Immature natural killer cell (primary cell): ENCODE data around the gene TRPV4. TPM values are rescaled to one million over a fixed set of nuclear protein-coding genes. Genes with fewer than 3 reads are reported as not detected.

ENCODE experiments used
- DNase-seq, 3 donors: peaks; one replicate each; pipeline ENCODE4 v3.0.0; 2022; ENCODE audit warnings: mixed read lengths in 1 of 3
- H3K27ac Mint-ChIP-seq, 6 donors: one replicate each; pipeline ENCODE4 v1.8.0; 2020; ENCODE audit warnings: mixed read lengths in 6 of 6, mild to moderate bottlenecking in 5 of 6, inconsistent platforms in 4 of 6, moderate library complexity in 3 of 6
- H3K27me3 Mint-ChIP-seq, 3 donors: one replicate each; pipeline ENCODE4 v1.8.0; 2020 to 2021; ENCODE audit warnings: low read depth in 3 of 3, mild to moderate bottlenecking in 3 of 3, mixed read lengths in 3 of 3, moderate library complexity in 3 of 3, inconsistent platforms in 1 of 3
- H3K36me3 Mint-ChIP-seq, 3 donors: one replicate each; pipeline ENCODE4 v1.8.0; 2020; ENCODE audit warnings: mixed read lengths in 3 of 3, inconsistent platforms in 2 of 3, mild to moderate bottlenecking in 2 of 3
- H3K4me1 Mint-ChIP-seq, 2 donors: one replicate each; pipeline ENCODE4 v1.8.0; 2020; ENCODE audit warnings: inconsistent platforms in 2 of 2, mild to moderate bottlenecking in 2 of 2, mixed read lengths in 2 of 2, moderate library complexity in 1 of 2
- H3K4me3 Mint-ChIP-seq, 5 donors: one replicate each; pipeline ENCODE4 v1.8.0; 2020; ENCODE audit warnings: mild to moderate bottlenecking in 5 of 5, mixed read lengths in 5 of 5, inconsistent platforms in 3 of 5, moderate library complexity in 3 of 5
- H3K9me3 Mint-ChIP-seq, 6 donors: one replicate each; pipeline ENCODE4 v1.8.0; 2020; ENCODE audit warnings: mild to moderate bottlenecking in 6 of 6, mixed read lengths in 6 of 6, inconsistent platforms in 4 of 6, moderate library complexity in 3 of 6
- polyA plus RNA-seq, 3 donors: library from polyadenylated mRNA; unstranded; fragments of 300-500 nt; fragmentation: Illumina TruSeq; gene quantifications; one replicate each; pipeline ENCODE4 v1.2.3, GENCODE V29; 2021

Gene TRPV4
- polyA plus RNA-seq, 3 donors from 2014 or later, result not detected

DNA sequence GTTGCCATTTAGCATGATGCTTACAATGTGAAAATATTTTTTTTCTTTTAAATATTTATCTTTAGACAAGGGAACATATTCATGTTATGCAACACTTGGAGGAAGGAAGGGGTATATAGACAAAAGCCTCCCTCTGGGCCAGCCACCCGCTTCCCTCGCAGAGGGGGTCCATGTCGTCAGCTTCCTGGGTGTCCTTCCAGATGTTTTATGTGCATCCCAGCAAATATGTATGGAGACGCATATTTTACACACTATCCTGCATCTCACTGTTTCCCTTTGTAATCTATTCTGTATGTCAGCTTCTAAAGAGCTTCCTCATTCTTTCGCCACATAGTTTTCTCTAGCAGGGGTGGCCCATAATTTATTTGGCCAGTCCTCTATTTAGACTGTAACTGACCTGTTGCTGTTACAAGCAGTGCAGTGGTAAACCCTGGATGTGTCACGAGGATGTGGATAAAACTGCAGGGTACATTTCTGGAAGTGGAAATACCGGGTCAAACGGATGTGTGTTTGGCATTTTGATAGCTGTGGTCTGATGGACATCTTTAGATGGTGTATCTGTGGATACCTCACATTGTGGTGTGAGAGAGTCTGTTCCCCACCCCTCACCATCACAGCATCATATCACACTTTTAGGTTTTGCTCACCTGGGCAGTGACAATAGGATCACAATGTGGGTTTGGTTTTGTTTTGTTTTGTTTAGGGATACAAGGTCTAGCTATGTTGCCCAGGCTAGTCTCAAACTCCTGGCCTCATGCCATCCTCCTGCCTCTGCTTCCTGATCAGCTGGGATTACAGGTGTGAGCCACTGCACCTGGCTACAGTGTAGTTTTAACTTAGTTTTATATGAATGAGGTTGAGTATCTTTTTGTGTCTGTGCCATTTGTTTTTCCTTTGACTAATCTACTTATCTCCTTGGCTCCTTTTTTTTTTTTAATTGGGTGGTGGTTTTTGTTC is 87.9 kb downstream of the TRPV4 start:
- H3K9me3 Mint-ChIP-seq, result no peaks in the 10 kb centered on the region
- H3K27me3 Mint-ChIP-seq, result no peaks in the 10 kb centered on the region
- DNase-seq, result no peak
- no peak overlapping the region for H3K27ac Mint-ChIP-seq
- H3K36me3 Mint-ChIP-seq, result no peaks in the 10 kb centered on the region
- H3K4me1 Mint-ChIP-seq, result no peaks in the 10 kb centered on the region
- no peak overlapping the region for H3K4me3 Mint-ChIP-seq

DNA sequence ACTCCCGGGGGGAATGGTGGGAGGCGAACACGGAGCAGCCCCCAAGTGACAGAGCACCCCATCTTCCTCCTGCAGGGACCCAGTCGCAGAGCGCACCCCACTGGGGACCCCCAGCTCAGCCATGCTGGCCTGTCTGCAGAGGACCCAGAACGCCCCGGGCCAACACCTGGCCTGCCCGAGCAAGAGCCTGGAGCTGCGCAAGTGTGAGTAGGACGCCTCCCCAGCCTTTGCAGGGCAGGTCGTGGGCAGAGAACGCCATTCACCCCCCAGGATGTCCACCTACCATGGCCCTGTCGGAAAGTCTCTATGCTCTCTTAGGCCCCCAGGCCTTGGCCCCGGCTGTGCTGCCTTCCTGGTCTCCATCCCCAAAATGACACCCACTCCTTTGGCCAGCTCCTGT is 89.2 kb downstream of the TRPV4 start:
- H3K4me3 Mint-ChIP-seq, result no peak overlapping the region

DNA sequence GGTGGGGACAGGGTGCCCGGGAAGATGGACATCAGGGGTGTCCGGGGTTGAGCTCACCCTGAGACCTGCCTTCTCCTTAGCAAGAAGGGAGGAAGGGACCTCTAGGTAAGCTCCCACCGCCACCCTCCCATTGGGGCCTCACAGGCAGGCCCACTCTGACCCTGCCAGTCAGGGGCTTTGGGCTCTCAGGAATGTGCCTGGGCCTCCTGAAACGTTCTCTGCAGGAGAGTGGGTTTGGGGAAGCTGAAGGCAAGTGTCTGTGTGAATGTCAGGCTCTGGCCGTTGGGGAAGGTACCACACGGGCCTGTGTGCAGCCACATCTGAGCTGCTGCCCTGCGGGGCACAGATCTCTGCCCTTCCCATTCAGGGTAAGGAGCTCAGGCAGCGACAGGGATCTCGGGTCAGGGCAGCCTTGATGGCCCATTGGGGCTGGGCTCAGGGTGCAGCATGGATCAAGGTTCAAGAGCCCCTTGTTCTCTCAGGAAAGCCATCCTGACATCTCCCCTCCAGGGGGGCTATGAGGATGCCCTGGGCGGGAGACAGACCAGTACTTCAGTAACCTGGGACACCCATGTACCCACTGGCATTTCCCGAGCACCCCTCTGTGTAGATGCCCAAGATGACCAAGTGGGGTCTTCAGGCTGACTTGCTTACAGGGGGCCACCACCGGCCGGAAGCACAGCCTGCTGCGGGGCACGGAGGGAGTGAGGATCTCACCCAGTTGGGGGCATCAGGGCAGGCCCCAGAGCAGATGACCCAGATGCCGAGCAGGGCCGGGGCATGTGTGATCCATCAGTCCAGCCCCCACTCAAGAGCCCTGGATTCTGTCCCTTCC is 89.9 kb downstream of the TRPV4 start:
- no peak for DNase-seq
- Mint-ChIP-seq H3K27ac (no peak overlapping the region), H3K4me1 (no peaks in the 10 kb centered on the region), H3K4me3 (no peak overlapping the region), H3K27me3 (no peaks in the 10 kb centered on the region), H3K36me3 (no peaks in the 10 kb centered on the region), H3K9me3 (no peaks in the 10 kb centered on the region)

More for the DNA sequence above, 89.2 kb downstream of the TRPV4 start:
- no peaks in the 10 kb centered on the region for H3K36me3 Mint-ChIP-seq
- no peaks in the 10 kb centered on the region for H3K4me1 Mint-ChIP-seq
- H3K27ac Mint-ChIP-seq, result no peak overlapping the region
- H3K27me3 Mint-ChIP-seq, result no peaks in the 10 kb centered on the region
- H3K9me3 Mint-ChIP-seq, result no peaks in the 10 kb centered on the region
- no peak for DNase-seq

DNA sequence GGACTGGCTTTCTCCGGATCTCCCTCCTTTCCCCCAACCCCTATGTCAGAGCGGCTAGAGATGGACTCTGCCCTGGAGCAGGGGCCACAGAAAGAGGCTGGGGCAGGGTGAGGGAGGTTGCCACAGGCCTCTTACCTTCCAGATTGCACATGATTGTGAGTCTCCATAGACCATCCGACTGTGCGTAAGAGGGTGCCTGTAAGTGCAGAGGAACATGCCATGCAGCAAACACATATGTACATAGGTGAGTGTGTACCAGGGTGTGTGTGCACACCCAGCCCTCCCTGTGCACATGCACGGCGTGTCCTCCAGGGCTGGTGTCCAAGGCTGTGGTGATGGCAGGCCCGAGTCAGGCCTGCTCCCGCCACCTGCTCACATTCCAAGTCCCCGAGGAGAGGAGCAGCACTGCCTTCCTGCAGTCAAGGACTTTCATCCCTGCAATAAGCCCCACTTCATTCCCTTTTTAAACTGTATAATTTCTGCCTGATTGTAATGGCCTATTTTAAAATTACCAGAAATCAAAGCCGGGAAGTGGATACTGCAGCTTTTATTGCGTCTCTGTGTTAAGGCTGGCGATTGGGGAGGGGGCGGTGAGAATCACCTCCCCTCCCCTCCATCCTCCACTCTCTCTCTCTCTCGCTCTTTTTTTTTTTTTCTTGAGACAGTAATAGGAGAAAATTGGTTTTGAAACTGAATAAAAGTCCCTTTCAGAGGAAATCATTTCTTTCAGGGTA is 91.1 kb downstream of the TRPV4 start:
- no peak overlapping the region for H3K27ac Mint-ChIP-seq
- no peaks in the 10 kb centered on the region for H3K4me1 Mint-ChIP-seq
- no peak overlapping the region for H3K4me3 Mint-ChIP-seq
- no peaks in the 10 kb centered on the region for H3K9me3 Mint-ChIP-seq
- no peaks in the 10 kb centered on the region for H3K36me3 Mint-ChIP-seq
- H3K27me3 Mint-ChIP-seq, result no peaks in the 10 kb centered on the region
- DNase-seq, result no peak

DNA sequence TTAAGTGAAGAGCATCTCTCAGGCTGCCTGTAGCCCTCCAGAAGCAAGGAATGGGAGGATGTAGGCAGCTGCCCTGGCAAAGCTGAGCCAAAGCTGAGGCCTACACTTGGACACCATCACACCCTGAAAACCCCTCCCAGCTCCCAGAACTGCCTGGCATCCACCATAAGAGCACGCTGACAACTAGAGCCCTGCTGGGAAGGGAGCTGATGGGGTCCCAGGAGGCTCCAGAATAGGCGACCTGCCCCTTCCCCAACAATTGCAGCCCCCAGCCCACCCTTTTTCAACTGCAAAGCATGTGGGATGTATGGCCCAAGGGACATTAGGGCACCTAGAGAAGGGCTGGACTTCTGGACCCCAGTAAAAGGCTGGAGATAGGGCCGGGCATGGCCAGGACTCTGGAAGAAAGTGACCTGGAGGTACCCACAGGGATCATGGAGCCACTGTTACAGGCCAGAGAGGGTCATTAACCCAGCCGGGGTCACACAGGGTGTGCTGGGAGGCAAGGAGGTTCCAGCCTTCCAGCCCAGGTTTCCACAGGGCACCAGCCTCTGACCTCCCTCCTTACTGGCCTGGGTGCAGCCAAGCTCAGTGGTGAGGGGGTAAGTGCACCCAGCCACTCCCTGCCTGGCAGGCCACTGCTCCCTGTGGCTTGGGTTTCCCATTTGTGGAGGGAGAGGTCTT is 91.8 kb downstream of the TRPV4 start:
- H3K9me3 Mint-ChIP-seq, result no peaks in the 10 kb centered on the region
- H3K4me1 Mint-ChIP-seq, result no peaks in the 10 kb centered on the region
- DNase-seq, result no peak
- no peak overlapping the region for H3K27ac Mint-ChIP-seq
- H3K4me3 Mint-ChIP-seq, result no peak overlapping the region
- H3K36me3 Mint-ChIP-seq, result no peaks in the 10 kb centered on the region
- no peaks in the 10 kb centered on the region for H3K27me3 Mint-ChIP-seq

DNA sequence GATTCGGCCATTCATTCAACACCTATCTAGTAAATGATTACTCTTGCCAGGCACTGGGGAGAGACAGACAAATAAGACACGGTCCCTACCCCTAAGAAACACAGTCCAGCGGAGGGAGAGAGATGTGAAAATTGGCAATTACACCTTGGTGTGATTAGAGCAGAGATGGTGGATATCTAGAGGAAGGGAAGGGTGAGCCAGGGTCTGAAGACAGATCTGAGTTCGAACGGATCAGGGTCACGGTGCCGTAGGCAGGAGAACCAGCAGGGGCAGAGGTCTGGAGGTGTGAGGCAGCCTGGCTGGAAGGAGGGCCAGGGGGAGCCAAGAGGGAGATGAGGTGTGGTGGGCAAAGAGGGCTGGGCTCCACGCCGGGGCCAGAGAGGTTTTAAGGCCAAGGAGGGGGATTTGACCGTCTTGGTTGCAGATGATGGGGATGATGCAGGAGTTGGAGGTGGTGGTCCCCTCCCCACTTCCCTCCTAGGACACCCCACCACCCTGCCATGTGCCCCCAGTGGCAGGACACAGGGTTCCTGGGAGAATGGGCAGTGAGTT is 92.4 kb downstream of the TRPV4 start:
- Mint-ChIP-seq H3K36me3 (no peaks in the 10 kb centered on the region), H3K4me1 (no peaks in the 10 kb centered on the region), H3K9me3 (no peaks in the 10 kb centered on the region), H3K27ac (no peak overlapping the region), H3K27me3 (no peaks in the 10 kb centered on the region), H3K4me3 (no peak overlapping the region)
- DNase-seq, result no peak

DNA sequence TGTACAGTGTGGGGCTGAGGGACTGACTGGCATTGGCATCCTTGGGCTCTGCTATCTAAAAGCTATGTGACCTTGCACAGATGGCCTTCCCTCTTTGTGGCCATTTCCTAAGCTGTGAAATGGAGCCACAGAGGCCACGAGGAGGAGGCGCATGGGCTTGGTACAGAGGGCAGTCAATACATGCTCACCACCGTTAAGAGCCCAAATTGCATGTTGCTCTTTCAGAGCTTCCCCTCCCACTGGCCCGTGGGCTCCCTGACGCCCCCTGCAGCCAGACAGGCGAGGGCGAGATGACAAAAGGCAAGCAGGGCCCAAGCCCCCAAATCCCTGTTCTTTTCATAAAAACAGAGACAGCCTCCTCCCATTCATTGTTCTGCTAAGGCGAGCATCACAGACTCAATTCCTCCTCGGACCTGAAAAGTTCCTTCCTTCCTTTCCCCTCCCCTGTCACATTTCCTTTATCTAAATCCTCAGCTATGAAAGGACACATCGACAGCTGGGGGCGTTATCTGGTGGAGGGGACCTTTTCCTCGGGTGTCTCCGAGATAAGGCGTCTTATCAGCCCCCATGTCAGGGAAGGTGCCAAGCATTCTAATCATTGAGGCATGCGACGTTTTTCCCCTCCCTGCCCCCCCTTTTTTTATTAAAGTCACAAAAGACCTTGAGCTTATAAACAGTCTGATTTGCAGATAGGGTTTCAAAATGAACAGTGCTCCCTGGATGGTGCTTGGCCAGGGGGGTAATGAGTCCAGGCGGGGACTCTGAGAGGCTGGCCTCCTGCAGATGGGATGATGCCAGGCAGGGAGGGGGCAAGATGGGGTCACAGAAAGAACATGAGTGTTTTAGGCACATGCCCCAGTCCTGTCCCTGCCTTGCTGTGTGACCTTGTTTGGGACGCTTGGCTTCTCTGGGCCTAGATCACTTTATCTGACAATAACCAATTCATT is 93.2 kb downstream of the TRPV4 start:
- Mint-ChIP-seq H3K36me3 (no peaks in the 10 kb centered on the region), H3K4me1 (no peaks in the 10 kb centered on the region), H3K4me3 (no peak overlapping the region), H3K27me3 (peaks cover 0 to 1% (median 1%) of the 10 kb centered on the region in 3 donors), H3K9me3 (no peaks in the 10 kb centered on the region), H3K27ac (no peak overlapping the region)
- DNase-seq, result no peak

DNA sequence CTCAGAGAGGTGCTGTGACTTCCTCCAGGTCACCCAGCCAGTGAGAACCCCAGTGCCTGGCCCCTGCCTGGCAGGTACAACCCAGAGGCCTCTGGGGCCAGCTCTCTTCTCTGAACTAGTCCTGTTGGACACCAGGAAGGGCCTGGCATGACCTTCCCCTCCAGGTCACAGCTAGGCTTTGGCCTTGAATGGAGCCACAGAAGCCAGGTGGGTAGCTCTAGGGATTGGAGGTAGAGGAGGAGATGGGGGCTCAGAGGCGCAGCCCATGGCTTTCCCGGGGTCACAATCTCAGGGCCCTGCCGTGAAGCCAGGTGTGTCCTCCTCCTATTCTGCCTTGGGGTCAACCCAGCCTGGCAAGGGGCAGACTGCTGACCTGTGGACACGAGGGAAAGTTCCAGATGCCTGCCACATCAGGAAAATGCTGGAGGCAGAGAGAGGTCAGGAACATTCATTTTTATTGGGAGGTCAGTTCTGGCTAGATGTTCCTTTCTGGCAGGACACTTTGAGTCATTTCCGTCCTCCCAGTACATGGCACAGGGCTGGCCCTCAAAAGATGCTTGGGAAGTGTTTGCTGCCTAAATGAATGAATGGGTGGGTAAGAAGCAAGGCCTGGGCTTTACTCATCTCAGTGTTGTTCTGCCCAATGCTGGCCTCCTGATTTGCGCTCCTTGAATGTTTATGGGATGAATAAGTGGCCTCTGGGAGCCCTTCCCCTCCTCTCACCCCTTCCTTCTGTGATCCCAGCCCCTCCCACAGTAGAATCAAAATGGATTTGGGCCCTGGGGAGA is 94.1 kb downstream of the TRPV4 start:
- H3K27me3 Mint-ChIP-seq, result peaks cover 1 to 4% (median 4%) of the 10 kb centered on the region in 3 donors
- DNase-seq, result no peak
- no peak overlapping the region for H3K27ac Mint-ChIP-seq
- H3K4me3 Mint-ChIP-seq, result no peak overlapping the region
- H3K9me3 Mint-ChIP-seq, result no peaks in the 10 kb centered on the region
- H3K36me3 Mint-ChIP-seq, result no peaks in the 10 kb centered on the region
- no peaks in the 10 kb centered on the region for H3K4me1 Mint-ChIP-seq

DNA sequence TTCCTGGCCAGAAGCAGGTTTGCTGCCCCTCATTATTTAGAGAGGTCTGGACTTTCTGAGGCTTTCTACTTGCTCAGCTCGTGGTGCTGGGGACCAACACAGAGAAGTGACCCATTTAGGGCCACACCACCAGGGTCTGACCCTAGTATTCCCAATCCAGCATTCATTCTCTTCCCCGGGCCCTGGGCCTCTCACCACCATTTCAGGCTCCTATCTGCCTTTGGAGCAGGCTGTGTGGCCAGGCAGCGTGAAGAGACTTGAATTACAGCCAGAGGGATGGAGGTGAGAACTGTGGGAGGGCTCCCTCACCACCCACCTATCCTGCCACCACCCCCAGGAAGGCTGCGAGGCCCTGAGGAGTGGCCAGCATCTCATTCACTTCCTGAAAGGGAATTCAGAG is 95.0 kb downstream of the TRPV4 start:
- DNase-seq, result no peak
- Mint-ChIP-seq H3K27me3 (peaks cover 4 to 7% (median 4%) of the 10 kb centered on the region in 3 donors), H3K9me3 (no peaks in the 10 kb centered on the region), H3K4me3 (no peak overlapping the region), H3K27ac (no peak overlapping the region), H3K36me3 (no peaks in the 10 kb centered on the region), H3K4me1 (no peaks in the 10 kb centered on the region)

DNA sequence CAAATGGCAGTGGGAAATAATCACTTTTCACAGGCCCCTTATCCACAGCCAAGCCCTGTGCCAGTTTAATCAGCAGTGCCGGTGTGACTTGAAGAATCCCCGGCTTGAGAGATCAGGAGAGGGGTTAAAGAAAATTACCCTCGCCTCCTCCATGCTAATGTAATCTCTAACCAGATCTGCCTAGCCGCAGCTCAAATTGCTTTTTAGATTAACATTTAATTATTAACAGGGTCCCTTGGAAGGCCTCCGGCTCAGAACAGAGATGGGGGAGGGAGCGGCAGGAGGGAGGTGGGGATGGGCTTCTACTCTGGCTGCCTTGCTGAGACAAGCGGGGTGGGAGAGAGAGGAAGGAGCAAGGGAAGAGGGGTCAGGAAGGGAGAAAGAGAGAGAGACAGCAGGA is 95.6 kb downstream of the TRPV4 start:
- Mint-ChIP-seq H3K4me3 (no peak overlapping the region), H3K27me3 (peaks cover 4 to 7% (median 4%) of the 10 kb centered on the region in 3 donors), H3K36me3 (no peaks in the 10 kb centered on the region), H3K27ac (no peak overlapping the region), H3K9me3 (no peaks in the 10 kb centered on the region), H3K4me1 (no peaks in the 10 kb centered on the region)
- no peak for DNase-seq

DNA sequence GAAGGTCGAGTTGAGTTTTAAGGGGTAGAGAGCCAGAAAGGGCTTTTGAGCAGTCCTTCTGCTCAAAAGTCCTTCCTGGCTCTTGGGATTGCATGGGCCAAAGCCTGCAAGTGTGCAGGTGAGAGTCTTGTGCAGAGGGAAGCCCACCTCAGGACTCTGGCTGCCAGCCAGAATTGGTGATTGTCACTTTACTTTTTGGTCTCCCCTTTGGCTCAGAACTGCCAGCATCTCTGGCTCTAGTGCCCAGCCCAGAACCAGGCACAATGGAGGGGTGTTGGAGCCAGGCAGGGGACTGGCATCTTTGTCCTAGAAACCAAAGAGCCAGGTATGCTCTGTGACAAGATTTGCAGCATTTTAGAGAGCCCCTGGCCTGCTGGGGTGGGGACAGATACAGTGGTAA is 96.1 kb downstream of the TRPV4 start:
- Mint-ChIP-seq H3K4me3 (no peak overlapping the region), H3K27ac (no peak overlapping the region), H3K27me3 (peaks cover 4 to 7% (median 4%) of the 10 kb centered on the region in 3 donors), H3K36me3 (no peaks in the 10 kb centered on the region), H3K9me3 (no peaks in the 10 kb centered on the region), H3K4me1 (no peaks in the 10 kb centered on the region)
- DNase-seq, result no peak
